Right lobe of liver (tissue), 4 donors: Measurements from ENCODE around the gene C4A.

Experiments used
- POLR2A ChIP-seq: fragments of 450-650 bp; IDR thresholded peaks from one replicate; pipeline ENCODE4 v1.6.1; 2017; ENCODE audit warnings: antibody characterized with exemption, mild to moderate bottlenecking
- TF ChIP-seq, protein P1 (sequence below), 4 donors: fragments of 200-600 bp in 3 of 4; fragments of 450-650 bp in 1 of 4; IDR thresholded peaks; one replicate each; pipeline versions ENCODE4 v1.5.1 to v1.8.0; 2016 to 2022; ENCODE audit warnings: antibody characterized with exemption in 4 of 4, mild to moderate bottlenecking in 2 of 4
- donor health status: DM: no; HTN: no; CAD: no.
- donor health status: DM: no; HTN: no; CAD: no.
- donor health status: DM: no; HTN: yes; CAD: no.

DNA sequence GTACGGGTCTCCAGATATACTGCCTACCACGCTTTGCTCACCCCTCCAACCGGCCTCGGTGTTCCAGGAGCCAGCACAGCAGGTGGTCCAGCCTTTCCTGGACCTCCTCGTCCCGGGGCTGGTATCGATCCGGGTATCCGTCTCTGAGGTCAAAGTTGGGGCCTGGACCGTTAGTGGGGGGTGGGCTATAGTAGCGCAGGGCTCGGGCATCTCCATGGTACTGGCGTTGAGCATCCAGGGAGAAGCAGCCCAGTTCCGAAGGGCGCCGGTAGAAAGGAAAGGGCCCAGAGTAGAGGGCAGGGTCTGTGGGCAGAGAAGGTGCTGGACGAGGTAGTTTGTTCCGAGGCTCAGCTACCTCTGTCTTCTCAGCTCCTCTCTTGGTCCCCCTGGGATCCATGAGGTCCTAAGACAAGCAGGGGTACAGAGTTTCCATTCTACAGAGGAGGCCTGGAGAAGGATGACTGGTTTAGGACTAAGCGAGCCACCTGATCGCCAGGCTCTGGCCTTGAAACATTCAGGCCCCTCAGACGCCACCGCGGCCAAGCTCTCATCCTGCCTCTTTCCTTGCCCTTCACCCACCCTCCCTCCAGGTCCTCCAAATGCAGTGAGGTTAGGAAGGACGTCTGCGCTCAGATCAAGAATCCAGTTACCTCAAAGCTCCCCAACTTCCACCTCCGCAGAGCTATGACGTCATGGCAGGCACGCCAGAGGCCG lies 10.4 kb upstream of the C4A start:
- no peak for TF ChIP-seq POLR2A
- TF ChIP-seq, protein P1, sequence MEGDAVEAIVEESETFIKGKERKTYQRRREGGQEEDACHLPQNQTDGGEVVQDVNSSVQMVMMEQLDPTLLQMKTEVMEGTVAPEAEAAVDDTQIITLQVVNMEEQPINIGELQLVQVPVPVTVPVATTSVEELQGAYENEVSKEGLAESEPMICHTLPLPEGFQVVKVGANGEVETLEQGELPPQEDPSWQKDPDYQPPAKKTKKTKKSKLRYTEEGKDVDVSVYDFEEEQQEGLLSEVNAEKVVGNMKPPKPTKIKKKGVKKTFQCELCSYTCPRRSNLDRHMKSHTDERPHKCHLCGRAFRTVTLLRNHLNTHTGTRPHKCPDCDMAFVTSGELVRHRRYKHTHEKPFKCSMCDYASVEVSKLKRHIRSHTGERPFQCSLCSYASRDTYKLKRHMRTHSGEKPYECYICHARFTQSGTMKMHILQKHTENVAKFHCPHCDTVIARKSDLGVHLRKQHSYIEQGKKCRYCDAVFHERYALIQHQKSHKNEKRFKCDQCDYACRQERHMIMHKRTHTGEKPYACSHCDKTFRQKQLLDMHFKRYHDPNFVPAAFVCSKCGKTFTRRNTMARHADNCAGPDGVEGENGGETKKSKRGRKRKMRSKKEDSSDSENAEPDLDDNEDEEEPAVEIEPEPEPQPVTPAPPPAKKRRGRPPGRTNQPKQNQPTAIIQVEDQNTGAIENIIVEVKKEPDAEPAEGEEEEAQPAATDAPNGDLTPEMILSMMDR (IDR thresholded peaks at IDR 0.05), result no peak
